Sigmoid colon (tissue), 4 donors: ENCODE data around the gene EIF4ENIF1.

Source experiments
- EP300 ChIP-seq, 4 donors: sonication (generic); formaldehyde crosslinking; IDR thresholded peaks; one replicate each; pipeline ENCODE4 v1.6.1; 2017; ENCODE audit warnings: antibody characterized with exemption in 4 of 4
- TF ChIP-seq, protein P1 (sequence below), 4 experiments: fragments of 450-650 bp in 3 of 4; fragments of 200-600 bp in 1 of 4; IDR thresholded peaks; one replicate each; pipeline ENCODE4 v1.5.1; 2016 to 2019; ENCODE audit warnings: antibody characterized with exemption in 4 of 4, mild to moderate bottlenecking in 3 of 4, moderate library complexity in 2 of 4

DNA sequence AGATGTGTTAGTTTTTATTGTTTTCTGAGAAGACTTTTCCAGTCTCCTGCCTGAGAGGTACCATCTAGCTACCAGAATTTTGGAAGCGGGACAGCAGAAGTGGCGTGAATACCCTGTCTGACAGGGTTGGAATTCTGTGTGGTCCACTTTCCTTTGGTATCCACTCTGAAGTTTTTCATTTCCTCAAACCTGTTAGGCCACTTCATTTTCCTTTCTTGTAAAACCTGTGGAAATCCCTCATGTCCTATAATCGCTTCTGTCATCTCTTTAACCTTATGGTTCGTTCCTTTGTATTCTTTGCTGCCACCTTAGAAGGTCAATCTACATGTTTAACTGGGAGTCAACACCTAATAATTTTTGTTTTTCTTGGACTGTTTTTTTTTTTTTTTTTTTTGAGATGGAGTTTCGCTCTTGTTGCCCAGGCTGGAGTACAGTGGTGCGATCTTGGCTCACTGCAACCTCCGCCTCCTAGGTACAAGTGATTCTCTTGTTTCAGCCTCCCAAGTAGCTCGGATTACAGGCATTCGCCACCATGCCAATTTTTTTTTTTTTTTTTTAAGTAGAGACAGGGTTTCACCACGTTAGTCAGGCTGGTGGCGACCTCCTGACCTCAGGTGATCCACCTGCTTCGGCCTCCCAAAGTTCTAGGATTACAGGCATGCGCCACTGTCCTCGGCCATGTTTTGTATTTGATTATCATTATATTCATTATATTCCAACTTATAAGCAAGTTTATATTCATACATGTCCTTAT, 13.7 kb upstream of the EIF4ENIF1 start:
- no peak for TF ChIP-seq EP300 (IDR thresholded peaks at IDR 0.05)
- TF ChIP-seq, protein P1, sequence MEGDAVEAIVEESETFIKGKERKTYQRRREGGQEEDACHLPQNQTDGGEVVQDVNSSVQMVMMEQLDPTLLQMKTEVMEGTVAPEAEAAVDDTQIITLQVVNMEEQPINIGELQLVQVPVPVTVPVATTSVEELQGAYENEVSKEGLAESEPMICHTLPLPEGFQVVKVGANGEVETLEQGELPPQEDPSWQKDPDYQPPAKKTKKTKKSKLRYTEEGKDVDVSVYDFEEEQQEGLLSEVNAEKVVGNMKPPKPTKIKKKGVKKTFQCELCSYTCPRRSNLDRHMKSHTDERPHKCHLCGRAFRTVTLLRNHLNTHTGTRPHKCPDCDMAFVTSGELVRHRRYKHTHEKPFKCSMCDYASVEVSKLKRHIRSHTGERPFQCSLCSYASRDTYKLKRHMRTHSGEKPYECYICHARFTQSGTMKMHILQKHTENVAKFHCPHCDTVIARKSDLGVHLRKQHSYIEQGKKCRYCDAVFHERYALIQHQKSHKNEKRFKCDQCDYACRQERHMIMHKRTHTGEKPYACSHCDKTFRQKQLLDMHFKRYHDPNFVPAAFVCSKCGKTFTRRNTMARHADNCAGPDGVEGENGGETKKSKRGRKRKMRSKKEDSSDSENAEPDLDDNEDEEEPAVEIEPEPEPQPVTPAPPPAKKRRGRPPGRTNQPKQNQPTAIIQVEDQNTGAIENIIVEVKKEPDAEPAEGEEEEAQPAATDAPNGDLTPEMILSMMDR (IDR thresholded peaks at IDR 0.05): no peak
